RWPE1 (cell line): ENCODE results near the gene PYROXD2.

Source experiments
- CTCF ChIA-PET: fragments of 350-600 bp; sonication (Branson Sonifier 250); formaldehyde crosslinking; extraction: SDS; loops from one replicate; lab custom pipeline; 2021; lab: Yijun Ruan, JAX
- POLR2A ChIA-PET: fragments of 400-600 bp; formaldehyde crosslinking; extraction: SDS; loops from one replicate; lab custom pipeline; 2020; ENCODE audit warnings: antibody characterized with exemption; ENCODE audit not compliant: low non-redundant PET; lab: Yijun Ruan, JAX
- DNase-seq: peaks from one replicate; pipeline ENCODE4 v3.0.0; 2012; ENCODE audit warnings: low spot score
- H3K27ac ChIP-seq: fragments of 450-650 bp; 2 replicates; pipeline ENCODE4 v1.5.1; 2017
- TF ChIP-seq, protein P1 (sequence below): fragments of 450-650 bp; conservative IDR thresholded peaks from 2 replicates; pipeline ENCODE4 v1.5.1; 2017; ENCODE audit warnings: low read depth, mild to moderate bottlenecking

The PYROXD2 gene

DNA sequence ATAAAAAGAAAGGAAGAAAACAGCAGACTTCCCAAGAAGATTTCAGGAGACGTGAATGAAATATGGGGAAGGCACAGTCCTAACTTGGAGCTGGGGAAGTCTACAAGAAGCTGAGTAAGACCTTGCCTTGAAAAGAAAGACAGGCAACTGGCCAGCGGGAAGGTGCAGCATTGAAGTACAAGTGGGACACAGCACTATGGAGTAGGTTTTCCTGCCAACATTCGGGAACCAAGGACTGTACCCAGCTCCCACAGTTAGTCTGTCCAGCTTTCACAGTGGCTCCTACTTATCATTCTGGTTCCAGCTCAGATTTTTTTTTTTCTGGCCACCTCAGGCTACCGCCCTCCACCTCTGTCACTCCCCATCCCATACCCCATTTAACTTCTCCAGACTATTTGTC is 21.7 kb upstream of the PYROXD2 start:
- no peak overlapping the region for H3K27ac ChIP-seq
- TF ChIP-seq, protein P1, sequence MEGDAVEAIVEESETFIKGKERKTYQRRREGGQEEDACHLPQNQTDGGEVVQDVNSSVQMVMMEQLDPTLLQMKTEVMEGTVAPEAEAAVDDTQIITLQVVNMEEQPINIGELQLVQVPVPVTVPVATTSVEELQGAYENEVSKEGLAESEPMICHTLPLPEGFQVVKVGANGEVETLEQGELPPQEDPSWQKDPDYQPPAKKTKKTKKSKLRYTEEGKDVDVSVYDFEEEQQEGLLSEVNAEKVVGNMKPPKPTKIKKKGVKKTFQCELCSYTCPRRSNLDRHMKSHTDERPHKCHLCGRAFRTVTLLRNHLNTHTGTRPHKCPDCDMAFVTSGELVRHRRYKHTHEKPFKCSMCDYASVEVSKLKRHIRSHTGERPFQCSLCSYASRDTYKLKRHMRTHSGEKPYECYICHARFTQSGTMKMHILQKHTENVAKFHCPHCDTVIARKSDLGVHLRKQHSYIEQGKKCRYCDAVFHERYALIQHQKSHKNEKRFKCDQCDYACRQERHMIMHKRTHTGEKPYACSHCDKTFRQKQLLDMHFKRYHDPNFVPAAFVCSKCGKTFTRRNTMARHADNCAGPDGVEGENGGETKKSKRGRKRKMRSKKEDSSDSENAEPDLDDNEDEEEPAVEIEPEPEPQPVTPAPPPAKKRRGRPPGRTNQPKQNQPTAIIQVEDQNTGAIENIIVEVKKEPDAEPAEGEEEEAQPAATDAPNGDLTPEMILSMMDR: no peak
- DNase-seq: no peak
- ChIA-PET POLR2A (no interaction called here), CTCF (interaction anchor here (1.1 kb wide), 1 partner anchor 18 kb away, joined by 4 read pairs; no protein-coding TSS in a partner anchor)

DNA sequence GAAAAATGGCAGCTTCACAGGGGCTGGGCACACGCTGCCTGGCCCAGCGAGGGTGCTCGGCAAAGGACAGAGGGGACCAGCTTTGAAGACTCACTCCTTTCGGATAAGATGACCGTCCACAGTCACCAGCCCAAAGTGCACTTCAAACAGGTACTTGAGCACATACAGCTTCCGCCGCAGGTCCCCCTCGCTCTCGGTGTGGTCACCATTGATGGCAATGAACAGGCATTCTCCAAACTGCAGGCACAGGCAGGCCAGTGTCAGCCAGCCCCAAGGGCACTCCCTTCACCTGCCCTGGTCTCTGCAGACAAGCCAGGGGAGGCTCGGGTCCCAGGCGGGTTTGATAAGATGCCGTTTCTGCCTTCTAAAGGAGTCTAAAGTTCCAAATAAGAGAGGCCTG is 20.2 kb upstream of the PYROXD2 start:
- ChIA-PET CTCF (interaction anchor here (0.8 to 2.8 kb wide), 2 partner anchors 9 to 28 kb away, joined by 3 to 9 read pairs; no protein-coding TSS in a partner anchor), POLR2A (interaction anchor here (1.1 kb wide), 1 partner anchor 10 kb away, joined by 4 read pairs; no protein-coding TSS in a partner anchor)
- no peak for DNase-seq
- no peak overlapping the region for H3K27ac ChIP-seq
- TF ChIP-seq, protein P1: no peak

DNA sequence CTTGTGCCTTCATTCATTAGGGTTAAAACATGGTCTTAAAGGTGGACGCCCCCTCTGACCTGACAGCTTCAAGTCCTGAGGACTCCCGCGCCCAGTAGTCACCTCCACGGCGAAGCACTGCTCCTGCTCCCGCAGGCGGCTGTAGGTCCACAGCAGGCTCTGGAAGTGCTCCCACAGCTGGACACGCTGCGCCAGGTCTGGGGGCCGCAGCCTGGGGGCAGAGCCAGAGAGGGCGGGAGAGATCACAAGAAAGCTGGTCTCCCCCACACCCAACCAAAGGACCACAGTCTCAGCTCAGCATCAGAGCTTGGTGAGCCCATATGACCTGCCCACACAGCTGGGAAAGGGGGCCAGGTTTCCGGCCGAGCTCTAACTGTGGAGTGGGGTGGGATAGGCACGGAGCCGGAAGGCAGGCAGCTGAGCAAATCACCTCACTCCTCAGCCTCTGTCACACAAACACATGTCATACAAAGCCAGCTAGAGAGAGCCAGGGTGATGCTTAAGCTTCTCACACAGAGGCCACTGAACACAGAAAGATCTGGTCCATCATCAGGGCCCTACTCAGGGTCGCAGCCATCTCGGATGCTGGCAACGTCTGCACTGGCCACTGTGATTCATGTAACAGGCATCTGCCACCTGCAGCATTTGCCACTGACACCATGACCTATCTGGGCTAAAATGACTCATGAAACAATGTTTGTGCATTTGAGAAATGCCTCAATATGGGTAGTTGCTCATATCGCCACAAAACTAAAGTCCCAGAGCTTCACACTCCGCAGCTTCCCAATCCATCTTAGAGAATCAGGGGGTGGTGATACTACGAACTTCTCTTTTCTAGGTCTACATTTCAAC is 19.1 kb upstream of the PYROXD2 start:
- TF ChIP-seq, protein P1: no peak
- H3K27ac ChIP-seq: no peak overlapping the region
- CTCF ChIA-PET: interaction anchor here (1.1 to 2.8 kb wide), 2 partner anchors 8 to 1109 kb away, joined by 3 to 9 read pairs; no protein-coding TSS in a partner anchor
- POLR2A ChIA-PET: interaction anchor here (0.5 to 0.6 kb wide), 2 partner anchors 19 kb away, joined by 3 read pairs; partner anchors contain the start of gene PYROXD2
- DNase-seq: no peak

DNA sequence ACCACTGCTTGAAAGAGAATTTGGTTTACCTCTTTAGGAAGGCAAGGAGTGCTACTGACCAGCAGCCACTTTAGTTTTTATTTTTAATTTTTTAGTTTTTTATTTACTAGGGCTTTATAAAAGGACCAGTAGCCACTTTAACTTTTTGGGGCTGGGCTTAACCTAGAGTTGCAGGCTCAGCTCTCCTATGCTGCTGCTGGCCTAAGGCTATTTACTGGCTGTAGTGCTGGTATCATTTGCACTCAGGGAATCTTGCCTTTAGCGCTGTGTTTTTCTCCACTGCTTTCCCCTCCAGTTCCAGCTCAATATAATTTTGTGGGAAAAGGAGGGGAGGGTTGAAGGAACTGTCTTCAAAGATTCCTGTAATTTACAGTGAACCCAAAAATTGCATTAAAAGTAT is 18.4 kb upstream of the PYROXD2 start:
- ChIA-PET CTCF (interaction anchor here (1.1 kb wide), 1 partner anchor 1110 kb away, joined by 3 read pairs; no protein-coding TSS in a partner anchor), POLR2A (interaction anchor here (0.5 kb wide), 1 partner anchor 18 kb away, joined by 3 read pairs; the partner anchor contains the start of gene PYROXD2)
- TF ChIP-seq, protein P1: no peak
- H3K27ac ChIP-seq: no peak overlapping the region
- no peak for DNase-seq

DNA sequence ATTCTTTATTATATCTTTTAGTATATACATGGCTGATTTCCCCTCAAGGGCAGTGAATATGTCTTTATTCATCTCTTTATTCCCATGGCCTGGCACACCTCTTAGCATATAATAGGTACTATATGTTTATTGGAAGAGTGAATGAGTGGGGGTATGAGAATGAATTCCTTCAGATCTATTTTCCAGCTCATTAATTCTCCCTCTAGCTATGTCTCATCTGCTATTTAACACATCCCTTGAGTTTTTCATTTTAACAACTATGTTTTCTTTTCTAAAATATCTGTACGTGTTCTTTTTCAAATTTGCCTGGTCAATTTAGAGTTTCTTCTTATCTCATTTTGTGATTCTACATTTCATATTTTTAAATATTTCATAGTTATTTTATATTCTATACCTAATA is 17.3 kb upstream of the PYROXD2 start:
- no peak for DNase-seq
- no peak overlapping the region for H3K27ac ChIP-seq
- POLR2A ChIA-PET: no interaction called here
- TF ChIP-seq, protein P1: no peak
- CTCF ChIA-PET: no interaction called here

DNA sequence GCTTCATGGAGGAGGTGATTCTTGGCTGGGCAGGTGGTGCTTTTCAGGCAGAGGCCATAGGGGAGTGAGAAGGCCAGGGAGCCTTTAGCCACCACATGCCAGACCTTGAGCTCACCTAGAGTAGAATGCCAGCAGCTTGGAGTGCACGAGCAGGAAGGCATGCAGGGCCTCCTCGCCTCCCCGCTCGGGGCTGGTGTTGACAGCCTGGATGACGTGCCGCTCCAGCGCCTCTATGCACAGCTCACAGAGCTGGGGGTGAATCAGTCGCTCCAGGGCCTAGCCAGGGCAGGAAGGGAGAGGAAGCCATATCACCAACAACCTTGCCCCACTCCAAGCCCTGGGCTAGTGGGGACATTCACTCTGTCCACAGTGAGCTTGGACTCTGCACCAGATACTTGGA is 16.0 kb upstream of the PYROXD2 start:
- ChIA-PET POLR2A (interaction anchor here (1.0 kb wide), 1 partner anchor 11 kb away, joined by 4 read pairs; no protein-coding TSS in a partner anchor), CTCF (no interaction called here)
- no peak for DNase-seq
- no peak overlapping the region for H3K27ac ChIP-seq
- TF ChIP-seq, protein P1: no peak
